Stimulated activated CD8-positive, alpha-beta memory T cell treated with anti-CD3 and anti-CD28 coated beads, Interleukin-4, amount 100 ng/mL, for 24 hours (primary cell): Measurements from ENCODE around the gene CDH4.

Experiments
- DNase-seq: peaks from one replicate; pipeline ENCODE4 v3.0.0-alpha.2; 2020; ENCODE audit warnings: low read depth

CDH4 gene

GRCh38 chr20:61788343-61788742, 536.3 kb downstream of the CDH4 start:
- DNase-seq, result no peak

- DNase-seq, result no peak
Observed at GRCh38 chr20:61789329-61789728, 537.3 kb downstream of the CDH4 start.

- no peak for DNase-seq
Observed at GRCh38 chr20:61790116-61790827, 538.2 kb downstream of the CDH4 start.

GRCh38 chr20:61791995-61792394, 539.9 kb downstream of the CDH4 start:
- DNase-seq, result no peak

GRCh38 chr20:61795669-61796630, 543.9 kb downstream of the CDH4 start:
- DNase-seq, result no peak

GRCh38 chr20:61796738-61797137, 544.7 kb downstream of the CDH4 start:
- no peak for DNase-seq

GRCh38 chr20:61797200-61797599, 545.1 kb downstream of the CDH4 start:
- no peak for DNase-seq

GRCh38 chr20:61797971-61798411, 545.9 kb downstream of the CDH4 start:
- no peak for DNase-seq

GRCh38 chr20:61798632-61799031, 546.6 kb downstream of the CDH4 start:
- DNase-seq, result no peak

GRCh38 chr20:61799394-61799923, 547.4 kb downstream of the CDH4 start:
- no peak for DNase-seq

- no peak for DNase-seq
Observed at GRCh38 chr20:61799928-61800327, 547.9 kb downstream of the CDH4 start.

- DNase-seq, result no peak
Observed at GRCh38 chr20:61800359-61801064, 548.5 kb downstream of the CDH4 start.

GRCh38 chr20:61801065-61801360, 549.0 kb downstream of the CDH4 start:
- no peak for DNase-seq

GRCh38 chr20:61801428-61801827, 549.4 kb downstream of the CDH4 start:
- no peak for DNase-seq

- DNase-seq, result no peak
Observed at GRCh38 chr20:61801857-61802442, 549.9 kb downstream of the CDH4 start.

- DNase-seq, result no peak
Observed at GRCh38 chr20:61802721-61803311, 550.8 kb downstream of the CDH4 start.

GRCh38 chr20:61803416-61803914, 551.4 kb downstream of the CDH4 start:
- no peak for DNase-seq

GRCh38 chr20:61803915-61804751, 552.1 kb downstream of the CDH4 start:
- no peak for DNase-seq

- DNase-seq, result no peak
Observed at GRCh38 chr20:61804752-61805295, 552.8 kb downstream of the CDH4 start.

GRCh38 chr20:61805365-61805764, 553.3 kb downstream of the CDH4 start:
- no peak for DNase-seq
